HCT116 (cell line): ENCODE measurements around the gene GFER.
"Not testable (repeated sequence)": the region's sequence is repeated elsewhere in the genome, so short reads cannot be mapped to it uniquely, and the experiment has no call there.

Experiments used
- POLR2A ChIP-seq: IDR thresholded peaks from 2 replicates; pipeline ENCODE4 v1.7.0; 2011; ENCODE audit warnings: borderline replicate concordance; ENCODE audit not compliant: insufficient read depth, insufficient read length; ENCODE audit errors: extremely low read depth
- POLR2AphosphoS5 ChIP-seq: IDR thresholded peaks from 2 replicates; pipeline ENCODE4 v1.6.1; 2011; ENCODE audit warnings: mild to moderate bottlenecking, low read depth, low read length, moderate library complexity
- TF ChIP-seq, protein P1 (sequence below), 3 experiments: fragments of 200-600 bp in 1 of 3; sonication (generic) in 1 of 3; IDR thresholded peaks in 2 of 3; conservative IDR thresholded peaks in 1 of 3; 2 replicates each; pipeline ENCODE4 v1.5.1; 2012 to 2017; ENCODE audit warnings: low read depth in 2 of 3, low read length in 2 of 3, antibody characterized with exemption in 1 of 3, borderline replicate concordance in 1 of 3, control low read depth in 1 of 3, mild to moderate bottlenecking in 1 of 3, mixed read lengths in 1 of 3, mixed run types in 1 of 3, moderate library complexity in 1 of 3; ENCODE audit not compliant: insufficient read depth in 1 of 3

DNA sequence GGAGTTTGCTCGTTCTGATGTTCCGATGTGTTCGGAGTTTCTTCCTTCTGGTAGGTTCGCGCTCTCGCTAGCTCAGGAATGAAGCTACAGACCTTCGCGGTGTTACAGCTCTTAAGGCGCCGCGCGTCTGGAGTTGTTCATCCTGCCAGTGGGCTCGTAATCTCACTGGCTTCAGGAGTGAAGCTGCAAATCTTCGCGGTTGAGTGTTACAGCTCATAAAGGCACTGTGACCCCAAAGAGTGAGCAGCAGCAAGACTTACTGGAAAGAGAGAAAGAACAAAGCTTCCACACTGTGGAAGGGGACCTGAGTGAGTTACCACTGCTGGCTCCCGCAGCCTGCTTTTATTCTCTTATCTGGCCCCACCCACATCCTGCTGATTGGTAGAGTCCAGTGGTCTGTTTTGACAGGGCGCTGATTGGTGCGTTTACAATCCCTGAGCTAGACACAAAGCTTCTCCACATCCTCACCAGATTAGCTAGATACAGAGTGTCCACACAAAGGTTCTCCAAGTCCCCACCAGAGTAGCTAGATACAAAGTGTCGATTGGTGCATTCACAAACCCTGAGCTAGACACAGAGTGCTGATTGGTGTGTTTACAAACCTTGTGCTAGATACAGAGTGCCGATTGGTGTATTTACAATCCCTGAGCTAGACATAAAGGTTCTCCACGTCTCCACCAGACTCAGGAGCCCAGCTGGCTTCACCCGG, 26.4 kb upstream of the GFER start:
- peak; percentile 51 for TF ChIP-seq POLR2A
- TF ChIP-seq, protein P1, sequence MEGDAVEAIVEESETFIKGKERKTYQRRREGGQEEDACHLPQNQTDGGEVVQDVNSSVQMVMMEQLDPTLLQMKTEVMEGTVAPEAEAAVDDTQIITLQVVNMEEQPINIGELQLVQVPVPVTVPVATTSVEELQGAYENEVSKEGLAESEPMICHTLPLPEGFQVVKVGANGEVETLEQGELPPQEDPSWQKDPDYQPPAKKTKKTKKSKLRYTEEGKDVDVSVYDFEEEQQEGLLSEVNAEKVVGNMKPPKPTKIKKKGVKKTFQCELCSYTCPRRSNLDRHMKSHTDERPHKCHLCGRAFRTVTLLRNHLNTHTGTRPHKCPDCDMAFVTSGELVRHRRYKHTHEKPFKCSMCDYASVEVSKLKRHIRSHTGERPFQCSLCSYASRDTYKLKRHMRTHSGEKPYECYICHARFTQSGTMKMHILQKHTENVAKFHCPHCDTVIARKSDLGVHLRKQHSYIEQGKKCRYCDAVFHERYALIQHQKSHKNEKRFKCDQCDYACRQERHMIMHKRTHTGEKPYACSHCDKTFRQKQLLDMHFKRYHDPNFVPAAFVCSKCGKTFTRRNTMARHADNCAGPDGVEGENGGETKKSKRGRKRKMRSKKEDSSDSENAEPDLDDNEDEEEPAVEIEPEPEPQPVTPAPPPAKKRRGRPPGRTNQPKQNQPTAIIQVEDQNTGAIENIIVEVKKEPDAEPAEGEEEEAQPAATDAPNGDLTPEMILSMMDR (IDR thresholded peaks at IDR 0.05 in 2 of 3, conservative IDR thresholded peaks at IDR 0.05 in 1 of 3; ENCODE audit: borderline replicate concordance in 1 of 3, insufficient read depth in 1 of 3, low read depth in 2 of 3, low read length in 2 of 3) = not testable (repeated sequence)
- TF ChIP-seq POLR2AphosphoS5 = not testable (repeated sequence)
